Mucosa of rectum (tissue), 2 donors: ENCODE measurements around the gene GRPEL1.
A peak's percentile ranks its signal among the peaks of the same experiment; 100 is the strongest.

Experiments
- H3K27ac ChIP-seq, 2 donors: one replicate each; pipeline ENCODE4 v1.7.0; 2013; ENCODE audit warnings: inconsistent platforms in 2 of 2, low read depth in 2 of 2, low read length in 2 of 2
- H3K27me3 ChIP-seq, 2 donors: one replicate each; pipeline ENCODE4 v1.7.0; 2013; ENCODE audit warnings: low read length in 2 of 2; ENCODE audit not compliant: control insufficient read depth in 2 of 2, insufficient read depth in 2 of 2
- H3K36me3 ChIP-seq, 2 donors: one replicate each; pipeline ENCODE4 v1.7.0; 2013; ENCODE audit warnings: low read length in 2 of 2; ENCODE audit not compliant: control insufficient read depth in 2 of 2, insufficient read depth in 2 of 2
- H3K4me1 ChIP-seq, 2 donors: one replicate each; pipeline ENCODE4 v1.7.0; 2013; ENCODE audit warnings: low read length in 2 of 2, mild to moderate bottlenecking in 1 of 2; ENCODE audit not compliant: control insufficient read depth in 2 of 2, insufficient read depth in 2 of 2
- H3K4me3 ChIP-seq, 2 donors: one replicate each; pipeline ENCODE4 v1.7.0; 2013; ENCODE audit warnings: low read length in 2 of 2
- H3K9ac ChIP-seq, 2 donors: one replicate each; pipeline ENCODE4 v1.7.0; 2013; ENCODE audit warnings: low read length in 2 of 2, low read depth in 1 of 2, mild to moderate bottlenecking in 1 of 2
- H3K9me3 ChIP-seq, 2 donors: one replicate each; pipeline ENCODE4 v1.7.0; 2013; ENCODE audit warnings: low read length in 2 of 2; ENCODE audit not compliant: control insufficient read depth in 2 of 2
- donor health status: healthy.
- donor health status: Normal muscosa, but diverticular disease.

GRPEL1 gene

DNA sequence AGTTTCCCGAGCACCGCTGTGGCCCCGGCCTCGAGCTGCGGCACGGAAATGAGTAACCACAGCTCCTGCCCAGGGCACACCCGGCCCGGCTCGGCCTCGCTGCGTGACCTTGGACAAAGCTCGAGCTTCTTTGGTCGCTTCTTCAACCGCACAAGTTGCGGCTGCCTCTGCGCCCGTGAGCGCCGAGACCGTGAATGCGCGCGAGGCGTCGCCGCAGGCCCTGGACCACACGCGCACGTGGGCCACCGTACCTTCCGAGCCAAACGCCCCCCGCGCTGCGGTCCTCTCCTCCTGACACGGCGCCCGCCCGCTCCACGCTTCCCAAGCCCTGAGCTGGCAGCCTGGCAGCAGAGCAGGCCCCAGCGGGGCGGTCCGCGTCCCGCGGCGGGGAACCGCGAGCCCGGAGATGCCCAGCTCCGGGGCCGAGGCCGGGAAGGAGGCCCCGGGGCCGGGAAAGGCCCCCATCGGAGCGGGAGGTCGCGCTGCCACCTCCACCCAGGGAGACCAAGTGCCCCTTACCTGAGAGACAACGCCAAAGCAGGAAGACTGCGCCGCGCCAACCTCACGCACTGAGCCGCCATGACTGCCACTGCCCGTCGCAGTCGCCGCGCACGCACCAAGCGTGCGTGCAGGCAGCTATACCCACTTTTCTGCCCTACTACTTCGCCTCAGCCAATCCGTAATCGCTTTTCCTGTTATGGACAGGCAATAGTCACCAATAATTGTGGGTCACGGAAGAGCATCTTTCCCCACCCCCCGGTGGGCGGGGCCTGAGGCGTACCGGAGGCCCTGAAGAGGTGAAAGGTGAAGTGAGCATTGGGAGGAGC is at the start of gene GRPEL1:
Gene GRPEL1, minus strand, starts transcription at position 613 of the 827 bp plus-strand sequence. Its CDS starts 32 bp downstream, at position 581.
- peaks cover 10 to 18% of the 10 kb centered on the region in 2 donors for H3K36me3 ChIP-seq
- H3K9me3 ChIP-seq, result no peaks in the 10 kb centered on the region
- H3K27ac ChIP-seq, result peak within 1 kb of the TSS; percentile 84 to 94
- no peaks in the 10 kb centered on the region for H3K27me3 ChIP-seq
- H3K9ac ChIP-seq, result peak within 1 kb of the TSS; percentile 72 to 84
- peaks cover 11 to 17% of the 10 kb centered on the region in 2 donors for H3K4me1 ChIP-seq
- H3K4me3 ChIP-seq, result peak within 1 kb of the TSS; percentile 89 to 90

DNA sequence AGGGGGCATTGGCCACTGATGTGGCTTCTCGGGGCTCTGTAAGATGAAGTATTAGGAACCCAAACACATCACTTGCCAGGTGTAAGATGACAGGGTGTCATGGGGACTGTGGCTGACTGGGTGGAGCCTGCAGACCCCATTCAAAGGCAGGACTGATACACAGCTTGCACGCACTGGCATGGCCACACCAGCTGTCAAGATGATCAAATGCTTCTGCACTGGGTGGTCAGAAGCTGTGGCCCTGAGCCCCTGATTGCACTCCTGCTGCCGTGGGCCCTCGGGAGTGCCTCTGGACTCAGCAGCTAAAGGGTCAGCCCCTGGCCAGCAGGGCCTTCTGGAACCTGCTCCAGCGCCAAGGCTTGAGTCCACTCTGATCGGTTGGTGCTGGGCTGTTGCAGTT is 48.8 kb upstream of the GRPEL1 start:
- Histone ChIP-seq H3K9me3 (peaks cover 0 to 2% of the 10 kb centered on the region in 2 donors), H3K4me3 (no peak overlapping the region), H3K36me3 (no peaks in the 10 kb centered on the region), H3K4me1 (no peaks in the 10 kb centered on the region), H3K9ac (no peak overlapping the region), H3K27ac (no peak overlapping the region), H3K27me3 (no peaks in the 10 kb centered on the region)

DNA sequence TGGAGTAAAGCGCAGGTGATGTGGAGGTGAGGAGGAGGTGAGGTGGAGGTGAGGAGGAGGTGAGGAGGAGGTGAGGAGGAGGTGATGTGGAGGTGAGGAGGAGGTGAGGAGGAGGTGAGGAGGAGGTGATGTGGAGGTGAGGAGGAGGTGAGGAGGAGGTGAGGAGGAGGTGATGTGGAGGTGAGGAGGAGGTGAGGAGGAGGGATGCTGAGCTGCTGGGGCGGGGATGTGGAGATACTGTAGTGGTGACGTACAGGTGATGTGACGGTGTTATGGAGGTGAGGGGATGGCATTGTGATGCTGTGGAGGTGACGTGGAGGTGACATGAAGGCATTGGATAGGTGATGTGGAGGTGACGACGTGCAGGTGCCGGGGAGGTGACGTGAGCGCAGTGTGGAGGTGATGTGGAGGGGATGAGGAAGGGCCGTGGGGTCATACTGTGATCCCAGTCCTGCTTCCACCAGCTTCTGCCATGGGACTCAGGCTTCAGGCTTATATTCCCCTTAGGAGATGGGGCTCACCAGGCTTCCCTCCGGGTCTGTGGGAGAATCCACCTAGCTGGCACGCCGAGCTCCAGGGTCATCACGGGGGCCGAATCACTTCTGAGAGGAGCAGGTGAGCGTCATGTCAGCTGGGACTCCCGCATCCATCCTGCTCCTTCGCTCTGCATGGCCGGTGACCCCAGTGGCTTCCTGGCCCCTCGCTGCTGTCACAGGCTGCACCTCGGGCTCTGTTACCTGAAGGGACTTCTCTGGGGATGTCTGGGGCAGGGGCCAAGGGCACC is 47.9 kb upstream of the GRPEL1 start:
- Histone ChIP-seq H3K27ac (no peak overlapping the region), H3K9ac (no peak overlapping the region), H3K4me1 (no peaks in the 10 kb centered on the region), H3K4me3 (no peak overlapping the region), H3K9me3 (peaks cover 0 to 2% of the 10 kb centered on the region in 2 donors), H3K27me3 (no peaks in the 10 kb centered on the region), H3K36me3 (no peaks in the 10 kb centered on the region)

DNA sequence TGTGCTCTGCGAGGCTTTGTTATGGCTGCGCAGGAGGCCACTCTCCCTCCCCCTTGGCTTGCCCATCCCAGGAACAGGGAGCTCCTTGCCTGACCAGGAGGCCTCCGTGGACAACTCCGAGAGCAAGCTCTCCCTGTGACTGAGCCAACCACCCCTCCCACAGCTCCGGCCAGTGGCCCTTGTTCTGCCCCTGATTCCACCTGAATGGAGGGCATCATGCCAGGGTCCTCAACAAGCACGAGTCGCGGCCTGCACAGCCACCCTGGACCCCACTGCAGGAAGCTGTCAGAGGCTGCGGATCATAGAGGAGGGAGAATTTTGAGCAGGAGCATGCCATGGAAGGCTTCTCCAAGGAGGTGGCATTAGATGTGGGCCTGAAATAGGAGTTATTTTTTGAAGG is 44.8 kb upstream of the GRPEL1 start:
- Histone ChIP-seq H3K4me3 (no peak overlapping the region), H3K36me3 (no peaks in the 10 kb centered on the region), H3K9me3 (no peaks in the 10 kb centered on the region), H3K4me1 (no peaks in the 10 kb centered on the region), H3K27me3 (no peaks in the 10 kb centered on the region), H3K9ac (no peak overlapping the region), H3K27ac (no peak overlapping the region)

DNA sequence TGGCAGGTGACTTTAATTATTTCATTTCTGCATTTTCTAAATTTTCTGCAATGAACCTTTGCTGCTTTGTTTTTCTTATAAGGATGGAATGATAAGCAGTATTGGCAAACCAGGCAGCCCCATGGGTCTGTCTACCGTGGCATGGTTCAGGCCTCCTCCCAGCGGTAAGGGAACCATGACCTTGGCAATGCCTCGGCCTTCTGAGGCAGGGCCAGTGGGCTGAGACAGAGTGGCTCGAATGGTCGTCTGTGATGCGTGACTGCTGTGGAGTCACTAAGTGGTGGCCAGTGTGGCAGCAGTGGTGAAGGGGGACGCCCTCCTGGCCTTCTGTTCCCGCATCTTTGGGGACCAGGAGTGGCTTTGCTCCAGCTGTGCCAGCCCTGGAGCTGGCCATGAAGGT is 43.6 kb upstream of the GRPEL1 start:
- no peak overlapping the region for H3K9ac ChIP-seq
- no peaks in the 10 kb centered on the region for H3K9me3 ChIP-seq
- H3K27me3 ChIP-seq, result no peaks in the 10 kb centered on the region
- H3K4me3 ChIP-seq, result no peak overlapping the region
- H3K27ac ChIP-seq, result no peak overlapping the region
- no peaks in the 10 kb centered on the region for H3K36me3 ChIP-seq
- H3K4me1 ChIP-seq, result no peaks in the 10 kb centered on the region

DNA sequence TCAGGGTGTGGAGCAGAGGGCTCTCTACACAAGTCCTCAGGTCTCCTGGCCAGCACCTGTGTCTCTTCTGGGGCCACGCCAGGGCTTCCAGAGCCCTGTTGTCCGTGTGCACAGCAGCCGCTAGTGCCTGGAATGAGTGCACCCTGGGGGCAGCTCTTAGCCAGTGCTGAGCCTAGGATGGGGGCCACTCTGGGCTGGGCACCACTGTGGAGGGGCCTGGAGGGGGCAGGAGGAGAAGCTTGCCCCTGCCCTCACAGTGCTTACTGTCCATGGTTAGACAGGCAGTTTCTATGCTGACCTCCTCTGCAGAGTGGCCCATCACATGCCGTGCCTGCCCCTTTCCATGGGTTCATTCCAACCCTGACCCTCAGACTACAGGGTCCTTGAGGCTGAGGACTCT is 42.7 kb upstream of the GRPEL1 start:
- no peak overlapping the region for H3K4me3 ChIP-seq
- no peaks in the 10 kb centered on the region for H3K9me3 ChIP-seq
- H3K27ac ChIP-seq, result no peak overlapping the region
- no peaks in the 10 kb centered on the region for H3K36me3 ChIP-seq
- no peak overlapping the region for H3K9ac ChIP-seq
- H3K4me1 ChIP-seq, result no peaks in the 10 kb centered on the region
- no peaks in the 10 kb centered on the region for H3K27me3 ChIP-seq

DNA sequence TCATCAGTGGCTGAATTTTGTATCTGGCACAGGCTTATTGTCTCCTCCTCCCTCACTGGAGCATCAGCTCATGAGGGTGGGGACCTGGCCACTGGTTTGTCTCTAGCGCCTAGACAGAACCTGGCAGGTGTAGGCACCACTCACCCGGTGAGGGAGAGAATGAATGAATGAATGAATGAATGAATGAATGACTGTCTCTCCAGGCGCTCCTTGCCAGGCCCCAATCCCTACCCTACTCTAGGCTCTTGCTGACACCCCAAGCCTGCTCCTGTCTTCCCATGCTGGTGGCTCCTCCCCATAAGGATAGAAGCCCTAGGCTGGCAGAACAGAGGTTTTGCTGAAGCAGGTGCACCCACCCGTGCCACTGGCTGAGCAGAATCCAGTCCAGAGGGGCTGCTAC is 41.3 kb upstream of the GRPEL1 start:
- H3K9ac ChIP-seq, result no peak overlapping the region

DNA sequence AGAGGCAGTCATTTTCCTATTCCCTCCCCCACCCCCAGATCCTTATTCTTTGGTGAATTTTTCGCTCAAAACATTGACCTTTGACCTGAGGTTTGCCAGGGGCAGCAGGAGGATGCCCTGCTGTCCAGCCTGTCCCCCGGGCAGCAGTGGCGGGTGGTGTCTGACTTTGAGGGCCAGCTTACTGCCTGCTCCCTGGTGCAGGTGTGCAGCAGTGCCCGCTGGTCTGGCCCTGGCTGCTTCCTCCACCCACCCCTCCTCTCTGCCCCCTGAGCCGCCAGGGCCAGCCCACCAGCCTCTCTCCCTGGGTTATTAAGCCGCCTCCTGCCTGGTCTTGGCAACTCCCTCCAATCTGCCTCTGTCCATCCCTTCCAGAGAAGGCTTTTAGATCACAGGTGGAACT is 40.8 kb upstream of the GRPEL1 start:
- H3K9ac ChIP-seq, result no peak overlapping the region
- no peak overlapping the region for H3K4me3 ChIP-seq
- peaks cover 7% of the 10 kb centered on the region in 2 donors for H3K4me1 ChIP-seq
- H3K27me3 ChIP-seq, result no peaks in the 10 kb centered on the region
- no peaks in the 10 kb centered on the region for H3K9me3 ChIP-seq
- no peak overlapping the region for H3K27ac ChIP-seq
- no peaks in the 10 kb centered on the region for H3K36me3 ChIP-seq

More for the DNA sequence above, 41.3 kb upstream of the GRPEL1 start:
- Histone ChIP-seq H3K4me1 (peaks cover 2% of the 10 kb centered on the region in 2 donors), H3K4me3 (no peak overlapping the region), H3K36me3 (no peaks in the 10 kb centered on the region), H3K9me3 (no peaks in the 10 kb centered on the region), H3K27ac (no peak overlapping the region), H3K27me3 (no peaks in the 10 kb centered on the region)

DNA sequence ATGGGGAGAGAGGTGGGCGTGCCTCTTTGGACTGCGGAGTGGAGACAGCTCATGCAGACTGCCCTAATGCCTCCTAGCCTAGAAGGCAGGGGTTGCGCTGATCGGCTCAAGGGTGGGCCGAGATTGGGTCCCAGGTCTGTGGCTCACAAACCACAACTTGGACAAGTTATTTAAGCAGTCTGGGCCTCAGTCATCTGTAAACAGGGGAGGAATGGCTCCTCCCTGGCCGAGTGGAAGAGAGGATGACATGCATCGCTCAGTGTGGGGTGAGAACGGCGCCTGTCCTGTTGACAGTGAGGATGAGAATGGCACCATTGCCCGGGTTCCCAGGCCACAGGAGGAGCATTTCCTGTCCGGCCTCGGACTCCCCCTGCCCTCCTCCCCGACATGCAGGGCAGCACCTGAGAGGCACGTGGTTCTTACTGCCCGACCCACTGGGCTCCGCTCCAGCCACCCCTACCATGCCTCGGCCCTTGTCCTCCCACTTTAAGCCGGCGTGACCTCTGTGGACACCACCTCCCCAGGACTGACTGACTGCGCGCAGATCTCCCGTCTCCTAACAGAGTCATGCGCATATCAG is 40.3 kb upstream of the GRPEL1 start:
- H3K27me3 ChIP-seq, result no peaks in the 10 kb centered on the region
- H3K27ac ChIP-seq, result no peak overlapping the region
- H3K9ac ChIP-seq, result no peak overlapping the region
- H3K9me3 ChIP-seq, result no peaks in the 10 kb centered on the region
- H3K36me3 ChIP-seq, result no peaks in the 10 kb centered on the region
- H3K4me3 ChIP-seq, result no peak overlapping the region
- peaks cover 10% of the 10 kb centered on the region in 2 donors for H3K4me1 ChIP-seq
